Esophagus squamous epithelium (tissue), 4 donors: Measurements from ENCODE around the gene IGLL5.

Experiments
- CTCF ChIP-seq, 6 experiments: fragments of 450-650 bp in 4 of 6; fragments of 200-600 bp in 2 of 6; sonication (generic) in 2 of 6; IDR thresholded peaks; one replicate each; pipeline ENCODE4 v1.5.1; 2016 to 2019; ENCODE audit warnings: antibody characterized with exemption in 6 of 6, mild to moderate bottlenecking in 4 of 6, moderate library complexity in 4 of 6
- POLR2A ChIP-seq, 4 donors: fragments of 450-650 bp; IDR thresholded peaks; one replicate each; pipeline ENCODE4 v1.6.1; 2017; ENCODE audit warnings: antibody characterized with exemption in 4 of 4, mild to moderate bottlenecking in 4 of 4, moderate library complexity in 3 of 4

GRCh38 chr22:22941831-22942510, 54.4 kb downstream of the IGLL5 start:
- TF ChIP-seq CTCF (IDR thresholded peaks at IDR 0.05) = no peak
- TF ChIP-seq POLR2A (IDR thresholded peaks at IDR 0.05) = no peak
